ENCODE results near the gene RIBC2.

- TF ChIP-seq EZH2 (IDR thresholded peaks at IDR 0.05; ENCODE audit: low read length, unreplicated experiment) (no peak), CTCF (conservative IDR thresholded peaks at IDR 0.05; ENCODE audit: low read depth, low read length) (no peak)
Measured at GRCh38 chr22:45429981-45430775, 16.7 kb downstream of the RIBC2 start.

Data from PC-3 (cell line).